Heart right ventricle (tissue), 16 donors: ENCODE measurements around the gene PARP14. TPM values are rescaled to one million over a fixed set of nuclear protein-coding genes. Genes with fewer than 3 reads are reported as not detected.
"Not testable (repeated sequence)": the region's sequence is repeated elsewhere in the genome, so short reads cannot be mapped to it uniquely, and the experiment has no call there.

Experiments used
- ATAC-seq, 8 donors: fragments of 200-7000 bp; cut with Tn5 transposase; one replicate each; pipeline ENCODE4 v1.9.1; 2020; ENCODE audit warnings: mild to moderate bottlenecking in 8 of 8, moderate library complexity in 8 of 8, moderate number of reproducible peaks in 1 of 8
- DNase-seq, 2 donors: peaks; one replicate each; pipeline ENCODE4 v3.0.0-alpha.2; 2020
- H3K27ac ChIP-seq, 10 donors: fragments of 200-600 bp; sonication (generic) in 2 of 10; one replicate each; pipeline versions ENCODE4 v1.5.0 to v1.8.0; 2020 to 2022; ENCODE audit warnings: mild to moderate bottlenecking in 3 of 10
- H3K27me3 ChIP-seq, 7 donors: fragments of 200-600 bp; one replicate each; pipeline ENCODE4 v1.8.0; 2021 to 2022; ENCODE audit warnings: mild to moderate bottlenecking in 2 of 7
- H3K36me3 ChIP-seq, 9 donors: fragments of 200-600 bp; sonication (generic) in 1 of 9; one replicate each; pipeline versions ENCODE4 v1.5.0 to v1.8.0; 2020 to 2022; ENCODE audit warnings: mild to moderate bottlenecking in 2 of 9
- H3K4me1 ChIP-seq, 9 donors: fragments of 200-600 bp; sonication (generic) in 1 of 9; one replicate each; pipeline versions ENCODE4 v1.5.0 to v1.8.0; 2020 to 2022; ENCODE audit warnings: mild to moderate bottlenecking in 4 of 9
- H3K4me3 ChIP-seq, 10 donors: fragments of 200-600 bp; sonication (generic) in 2 of 10; one replicate each; pipeline versions ENCODE4 v1.5.0 to v1.8.0; 2020 to 2022; ENCODE audit warnings: mild to moderate bottlenecking in 7 of 10, moderate library complexity in 2 of 10
- H3K9me3 ChIP-seq, 11 donors: fragments of 200-600 bp in 10 of 11; sonication (generic) in 2 of 11; one replicate each; pipeline versions ENCODE4 v1.5.0 to v1.8.0; 2013 to 2022; ENCODE audit warnings: mild to moderate bottlenecking in 2 of 11, control low read depth in 1 of 11, moderate library complexity in 1 of 11
- whole genome bisulfite sequencing, 2 donors: extraction: QIAGEN DNeasy Blood & Tissue Kit; methylation state at CpG; one replicate each; pipeline ENCODE4 v1.1.7; 2013; ENCODE audit warnings: inconsistent platforms in 1 of 2; 5-methylcytosine and 5-hydroxymethylcytosine counted together
- intact Hi-C, 10 donors: fragments of 100-400 bp; cut with DNase I; formaldehyde crosslinking; loops; one replicate each; pipeline versions ENCODE4 v1.11.1 to v1.14.2; 2022
- polyA plus RNA-seq, 2 donors: library from polyadenylated mRNA; stranded (reverse); fragments of 200-250 nt; gene quantifications; one replicate each; pipeline ENCODE4 v1.2.3, GENCODE V29; 2013
- total RNA-seq, 10 donors: library from RNA; stranded (reverse); fragmentation: NEBNext Ultra II Directional in 3 of 10; extraction: Animal tissue kit (Norgen Biotek cat#: 25700) in 3 of 10; gene quantifications; one replicate each; pipeline versions ENCODE4 v1.2.1 to v1.2.4, GENCODE V29; 2021 to 2023
- TF ChIP-seq, protein P1 (sequence below), 9 donors: fragments of 200-600 bp; sonication (generic) in 2 of 9; IDR thresholded peaks; one replicate each; pipeline versions ENCODE4 v1.5.0 to v1.8.0; 2021 to 2022; ENCODE audit warnings: antibody characterized with exemption in 9 of 9, mild to moderate bottlenecking in 5 of 9, moderate library complexity in 1 of 9
- donor health status: Arrhythmogenic right ventricular cardiomyopathy.
- donor health status: ischemic (EF 13 %, LVEDD 7.1; RV severe dilation, severe dysfunction).
- donor health status: healthy with polysubstance abuse.
- donor health status: DM: no; HTN: yes; CAD: no.
- donor health status: DM: no; HTN: no; CAD: no.
- donor health status: ischemic (EF 25% LVEDD 6.9; RV normal size, moderate dysfunction).
- donor health status: ischemic (EF 25% LVEDD 5.7; RV mildly dilated, moderate dysfunction).
- donor health status: healthy.
- donor health status: DM: yes; HTN: yes; CAD: no.
- donor health status: Ischemic cardiomyopathy.
- donor health status: ischemic (EF 35%, LVEDD 5.7; RV mildly dilated, moderate dysfunction).
- donor health status: nonischemic (EF 11% LVEDD 7.7; RV severe dilation, severe dysfunction).
- donor health status: DM: yes; HTN: yes; CAD: no.
- donor health status: PGD.
- donor health status: ischemic (EF 29% LVEDD 5.4; RV normal size, mild dysfunction).
- donor health status: nonischemic (EF 23%, LVEDD 6.1; RV moderate dilation, normal function).

The PARP14 gene
- total and polyA plus RNA-seq, 12 donors = 4.1 to 81.9 (median 13.2) TPM

- TF ChIP-seq, protein P1, sequence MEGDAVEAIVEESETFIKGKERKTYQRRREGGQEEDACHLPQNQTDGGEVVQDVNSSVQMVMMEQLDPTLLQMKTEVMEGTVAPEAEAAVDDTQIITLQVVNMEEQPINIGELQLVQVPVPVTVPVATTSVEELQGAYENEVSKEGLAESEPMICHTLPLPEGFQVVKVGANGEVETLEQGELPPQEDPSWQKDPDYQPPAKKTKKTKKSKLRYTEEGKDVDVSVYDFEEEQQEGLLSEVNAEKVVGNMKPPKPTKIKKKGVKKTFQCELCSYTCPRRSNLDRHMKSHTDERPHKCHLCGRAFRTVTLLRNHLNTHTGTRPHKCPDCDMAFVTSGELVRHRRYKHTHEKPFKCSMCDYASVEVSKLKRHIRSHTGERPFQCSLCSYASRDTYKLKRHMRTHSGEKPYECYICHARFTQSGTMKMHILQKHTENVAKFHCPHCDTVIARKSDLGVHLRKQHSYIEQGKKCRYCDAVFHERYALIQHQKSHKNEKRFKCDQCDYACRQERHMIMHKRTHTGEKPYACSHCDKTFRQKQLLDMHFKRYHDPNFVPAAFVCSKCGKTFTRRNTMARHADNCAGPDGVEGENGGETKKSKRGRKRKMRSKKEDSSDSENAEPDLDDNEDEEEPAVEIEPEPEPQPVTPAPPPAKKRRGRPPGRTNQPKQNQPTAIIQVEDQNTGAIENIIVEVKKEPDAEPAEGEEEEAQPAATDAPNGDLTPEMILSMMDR (IDR thresholded peaks at IDR 0.05) = no peak
- H3K9me3 ChIP-seq = peaks cover 0 to 6% (median 0%) of the 10 kb centered on the region in 11 donors
- H3K27me3 ChIP-seq = no peaks in the 10 kb centered on the region
- intact Hi-C loops = loop anchor here (1.0 to 10.0 kb wide), 15 partner anchors 115 to 1133 kb away; partner anchors contain the start of genes DTX3L (in 2 of the 10), PARP9 (in 2 of the 10) and POLQ (in 1 of the 10)
- H3K27ac ChIP-seq = peak overlapping the region; percentile 77 to 98 (median 94)
- WGBS, 2 donors = 25 to 32% methylated on average over 10 of the region's 10 CpGs
- peak; percentile 32 to 60 (median 47) for ATAC-seq
- peaks cover 0 to 56% (median 39%) of the 10 kb centered on the region in 9 donors for H3K4me1 ChIP-seq
- DNase-seq = peak; percentile 13
- peaks cover 0 to 2% (median 0%) of the 10 kb centered on the region in 9 donors for H3K36me3 ChIP-seq
- peak overlapping the region; percentile 40 to 90 (median 83) for H3K4me3 ChIP-seq
These were observed 661 bp upstream of the PARP14 start for GRCh38 chr3:122679882-122680474.

DNA sequence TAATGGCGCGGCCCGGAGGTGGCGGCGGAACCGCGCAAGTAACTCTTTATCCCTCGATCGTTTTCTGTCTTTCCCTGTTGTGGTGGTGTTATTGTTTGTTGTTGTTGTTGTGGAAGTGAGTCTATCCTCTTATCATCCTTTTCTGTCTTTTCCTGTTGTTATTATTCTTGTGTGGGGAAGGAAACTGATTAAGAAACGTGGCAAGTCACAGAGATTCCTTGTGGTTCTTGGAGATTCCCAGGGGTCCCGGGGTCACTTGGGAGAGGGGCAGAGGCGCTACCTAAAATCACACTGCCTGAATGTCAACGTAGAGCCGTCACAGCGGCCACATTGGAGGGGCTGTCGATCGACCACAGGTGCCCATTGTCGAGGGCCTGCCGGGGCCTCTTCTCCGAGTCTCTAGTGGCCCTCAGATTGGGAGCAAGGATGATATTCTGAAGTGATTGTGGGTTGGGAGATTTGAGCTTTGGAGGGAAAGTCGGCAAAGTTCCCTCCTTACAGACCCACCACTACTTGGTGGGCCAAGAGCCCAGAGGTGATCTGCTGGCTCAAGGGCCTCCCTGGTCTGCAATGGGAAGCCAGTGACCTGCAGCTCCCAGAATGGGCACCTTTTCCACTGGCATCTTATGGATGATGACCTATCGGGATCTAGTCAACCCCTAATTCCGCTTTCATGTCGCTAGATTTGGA is 790 bp downstream of the PARP14 start:
- intact Hi-C loops = loop anchor here in 5 of 10 donors (2.0 to 10.0 kb wide), 4 partner anchors 117 to 289 kb away; partner anchors contain the start of genes DTX3L (in 1 of the 5) and PARP9 (in 1 of the 5)
- WGBS, 2 donors = 22 to 25% methylated on average over 24 of the region's 24 CpGs
- no peak for DNase-seq

DNA sequence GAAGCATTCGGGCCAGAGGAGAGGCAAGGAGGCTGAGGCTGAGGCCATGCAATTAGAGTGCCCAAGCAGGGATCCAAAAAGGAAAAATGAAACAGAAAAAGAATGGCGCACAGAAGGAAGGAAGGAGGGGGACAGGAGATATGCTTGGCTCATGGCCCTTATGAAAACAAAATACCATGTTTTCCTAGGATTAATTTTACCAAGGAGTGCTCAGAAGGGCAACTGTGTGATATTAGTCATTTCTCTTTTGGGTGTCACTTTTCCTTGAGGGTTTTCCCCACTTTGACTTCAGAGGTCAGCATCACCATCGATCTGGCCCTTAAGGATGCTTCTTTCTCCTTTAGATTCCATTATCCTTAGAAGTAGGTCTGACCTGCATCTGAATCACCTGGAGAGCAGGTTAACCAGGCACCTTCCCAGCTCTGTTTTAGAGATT is 1.4 kb downstream of the PARP14 start:
- Histone ChIP-seq H3K4me3 (peak overlapping the region; percentile 40 to 90 (median 83)), H3K27ac (peak overlapping the region in 9 of 10 donors; percentile 83 to 98 (median 94)), H3K4me1 (peaks cover 0 to 67% (median 39%) of the 10 kb centered on the region in 9 donors), H3K9me3 (no peaks in the 10 kb centered on the region), H3K36me3 (peaks cover 0 to 18% (median 0%) of the 10 kb centered on the region in 9 donors), H3K27me3 (no peaks in the 10 kb centered on the region)
- WGBS, 2 donors = 67 to 77% methylated on average over 3 of the region's 3 CpGs
- ATAC-seq = no peak
- TF ChIP-seq, protein P1 (IDR thresholded peaks at IDR 0.05) = no peak
- DNase-seq = no peak
- intact Hi-C loops = loop anchor here in 5 of 10 donors (2.0 to 10.0 kb wide), 4 partner anchors 117 to 290 kb away; partner anchors contain the start of genes DTX3L (in 1 of the 5) and PARP9 (in 1 of the 5)

More for the DNA sequence above, 790 bp downstream of the PARP14 start:
- Histone ChIP-seq H3K36me3 (peaks cover 0 to 15% (median 0%) of the 10 kb centered on the region in 9 donors), H3K9me3 (no peaks in the 10 kb centered on the region), H3K27me3 (no peaks in the 10 kb centered on the region), H3K4me1 (peaks cover 0 to 61% (median 39%) of the 10 kb centered on the region in 9 donors), H3K4me3 (peak overlapping the region; percentile 40 to 90 (median 83)), H3K27ac (peak overlapping the region; percentile 77 to 98 (median 94))
- TF ChIP-seq, protein P1 (IDR thresholded peaks at IDR 0.05) = no peak
- ATAC-seq = no peak

- H3K4me3 ChIP-seq = peak overlapping the region in 8 of 10 donors; percentile 56 to 90 (median 84)
- H3K4me1 ChIP-seq = peaks cover 0 to 75% (median 39%) of the 10 kb centered on the region in 9 donors
- not testable (repeated sequence) for DNase-seq, H3K27me3 ChIP-seq, H3K9me3 ChIP-seq, ATAC-seq
- peak overlapping the region in 9 of 10 donors; percentile 13 to 98 (median 93) for H3K27ac ChIP-seq
- H3K36me3 ChIP-seq = peaks cover 0 to 22% (median 0%) of the 10 kb centered on the region in 9 donors
- intact Hi-C loops = loop anchor here in 4 of 10 donors (5.0 to 10.0 kb wide), 2 partner anchors 288 to 291 kb away; no protein-coding TSS in a partner anchor
- 72 to 81% methylated on average over 11 of the region's 11 CpGs for WGBS, 2 donors
These were observed 2.3 kb downstream of the PARP14 start for GRCh38 chr3:122682778-122683411.
